ENCODE measurements around the gene STAP1.

DNA sequence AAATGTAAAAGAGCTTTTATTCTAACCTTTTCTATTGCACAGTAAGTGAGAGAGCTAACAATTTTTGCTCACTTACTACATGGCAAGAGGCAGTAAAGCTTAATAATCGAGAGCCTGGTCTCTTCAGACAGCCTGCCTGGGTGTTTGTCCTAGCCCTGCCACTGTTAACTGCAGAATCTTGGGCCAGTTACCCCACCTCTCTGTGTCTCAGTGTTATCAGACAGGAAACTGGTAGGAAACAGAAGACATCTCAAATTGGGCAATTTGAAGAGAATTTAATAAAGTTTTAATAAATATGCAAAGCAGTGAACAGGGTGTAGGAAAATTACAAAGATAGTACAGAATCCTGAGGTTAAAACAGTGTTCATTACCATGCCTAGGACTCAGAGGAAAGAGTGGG is 13.4 kb downstream of the STAP1 start:
- no peak for TF ChIP-seq SIN3A (IDR thresholded peaks at IDR 0.05; ENCODE audit: borderline replicate concordance, insufficient read depth, low read length)
- TF ChIP-seq TAF1 (IDR thresholded peaks at IDR 0.05; ENCODE audit: borderline replicate concordance, insufficient read depth, low read length) = no peak
- TF ChIP-seq POLR2AphosphoS5 (IDR thresholded peaks at IDR 0.05; ENCODE audit: low read depth, low read length) = no peak

Measured in PFSK-1 (cell line).